ENCODE results near the gene MAPKBP1.

MAPKBP1 gene

DNA sequence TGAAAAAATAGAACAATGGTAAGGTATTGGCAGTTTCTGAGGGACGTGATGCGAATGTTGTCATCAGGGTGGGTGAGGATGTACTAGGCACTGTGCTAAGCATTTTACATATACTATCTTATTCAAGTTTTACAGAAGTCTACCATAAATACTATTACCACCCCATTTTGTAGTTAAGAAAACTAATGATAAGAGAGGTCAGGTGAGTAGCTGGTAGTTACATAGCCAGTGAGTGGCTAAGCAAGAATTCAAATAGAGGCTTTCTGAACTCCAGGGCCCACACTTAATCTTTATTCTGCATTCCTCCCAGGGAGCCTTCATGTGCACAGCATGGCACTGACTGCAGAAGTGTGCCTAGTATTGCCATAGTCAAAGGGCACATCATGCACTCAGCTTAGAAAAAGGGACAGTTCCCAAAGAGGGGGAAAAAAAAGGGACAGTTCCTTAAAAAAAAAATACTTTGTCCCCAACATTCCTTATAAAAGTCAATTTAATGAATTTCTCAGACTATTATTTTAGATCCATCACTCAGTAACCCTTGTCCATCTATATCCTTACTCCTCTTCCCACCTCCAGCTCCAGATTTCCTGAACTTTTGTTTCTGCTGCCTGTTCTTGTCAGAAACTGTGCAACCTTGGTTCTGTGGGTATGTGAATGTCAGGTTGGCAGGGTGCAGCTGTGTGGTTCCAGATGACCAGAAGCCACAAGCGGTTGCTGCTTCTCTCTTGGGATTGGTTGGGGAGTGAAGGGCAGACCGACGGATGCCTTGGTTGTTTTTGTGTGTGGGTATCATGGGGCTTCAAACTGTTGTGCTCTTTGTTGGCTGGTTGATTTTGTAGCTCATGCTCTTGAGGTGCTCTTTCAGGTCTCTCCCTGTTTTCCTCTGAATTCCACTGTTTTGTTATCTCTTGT lies 8.3 kb downstream of the MAPKBP1 start:
- no peak overlapping the region for H3K9ac ChIP-seq (ENCODE audit: low read length in 2 of 2)
- H3K4me3 ChIP-seq (ENCODE audit: low read length in 2 of 2): no peak overlapping the region
- H3K4me1 ChIP-seq (ENCODE audit: control insufficient read depth, insufficient read depth, low read length): peaks cover 12% of the 10 kb centered on the region
- no peaks in the 10 kb centered on the region for H3K36me3 ChIP-seq (ENCODE audit: control insufficient read depth in 2 of 2, insufficient read depth in 2 of 2, low read length in 2 of 2)
- no peaks in the 10 kb centered on the region for H3K27me3 ChIP-seq (ENCODE audit: control insufficient read depth in 1 of 2, insufficient read depth in 2 of 2, low read length in 2 of 2)
- H3K9me3 ChIP-seq (ENCODE audit: control insufficient read depth in 2 of 2, low read length in 2 of 2): no peaks in the 10 kb centered on the region
- no peak overlapping the region for H3K27ac ChIP-seq (ENCODE audit: low read length)

DNA sequence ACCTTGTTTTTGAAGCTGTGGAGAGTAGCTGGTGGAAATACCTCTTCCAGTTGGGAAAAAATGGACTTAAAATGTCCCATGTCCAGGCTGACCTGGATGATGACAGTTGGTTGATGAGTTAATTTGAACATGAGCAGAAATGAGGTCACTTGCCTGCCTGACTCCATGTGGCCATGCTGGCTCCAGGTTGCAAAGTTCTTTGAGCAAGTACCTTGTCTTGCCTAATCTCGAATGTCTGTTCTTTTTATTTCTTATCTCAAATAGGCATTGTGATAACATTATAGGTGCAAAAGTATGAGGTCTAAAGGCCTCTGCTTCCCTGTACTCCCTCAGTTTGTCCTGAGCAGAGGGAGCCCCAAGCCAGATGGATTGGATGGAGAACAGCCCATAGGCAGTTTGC lies 9.0 kb downstream of the MAPKBP1 start:
- no peak overlapping the region for H3K9ac ChIP-seq (ENCODE audit: low read length in 2 of 2)
- no peak overlapping the region for H3K4me3 ChIP-seq (ENCODE audit: low read length in 2 of 2)
- H3K4me1 ChIP-seq (ENCODE audit: control insufficient read depth, insufficient read depth, low read length): peaks cover 12% of the 10 kb centered on the region
- no peaks in the 10 kb centered on the region for H3K9me3 ChIP-seq (ENCODE audit: control insufficient read depth in 2 of 2, low read length in 2 of 2)
- no peaks in the 10 kb centered on the region for H3K36me3 ChIP-seq (ENCODE audit: control insufficient read depth in 2 of 2, insufficient read depth in 2 of 2, low read length in 2 of 2)
- H3K27me3 ChIP-seq (ENCODE audit: control insufficient read depth in 1 of 2, insufficient read depth in 2 of 2, low read length in 2 of 2): no peaks in the 10 kb centered on the region
- no peak overlapping the region for H3K27ac ChIP-seq (ENCODE audit: low read length)

DNA sequence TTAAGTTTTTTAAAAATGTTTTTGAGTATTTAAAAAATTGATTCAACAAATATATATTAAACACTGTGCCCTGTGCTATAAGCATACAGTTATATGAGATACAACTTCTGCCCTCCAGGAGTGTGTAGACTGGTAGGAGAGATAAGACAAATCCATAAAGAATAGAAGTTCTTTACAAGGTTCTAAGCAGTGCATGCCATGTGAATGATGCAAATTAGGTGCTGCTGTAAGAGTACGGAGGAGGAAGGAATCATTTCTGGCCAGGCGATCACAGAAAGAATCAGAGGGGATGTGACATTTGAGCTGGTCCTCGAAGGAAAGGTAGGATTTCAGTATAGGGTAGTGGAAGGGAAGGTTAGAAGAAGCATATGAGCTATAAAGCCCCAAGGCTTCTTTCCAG lies 14.0 kb downstream of the MAPKBP1 start:
- H3K9me3 ChIP-seq (ENCODE audit: control insufficient read depth in 2 of 2, low read length in 2 of 2): no peaks in the 10 kb centered on the region
- no peak overlapping the region for H3K4me3 ChIP-seq (ENCODE audit: low read length in 2 of 2)
- H3K36me3 ChIP-seq (ENCODE audit: control insufficient read depth in 2 of 2, insufficient read depth in 2 of 2, low read length in 2 of 2): no peaks in the 10 kb centered on the region
- no peak overlapping the region for H3K9ac ChIP-seq (ENCODE audit: low read length in 2 of 2)
- H3K27me3 ChIP-seq (ENCODE audit: control insufficient read depth in 1 of 2, insufficient read depth in 2 of 2, low read length in 2 of 2): no peaks in the 10 kb centered on the region
- peaks cover 32% of the 10 kb centered on the region for H3K4me1 ChIP-seq (ENCODE audit: control insufficient read depth, insufficient read depth, low read length)
- no peak overlapping the region for H3K27ac ChIP-seq (ENCODE audit: low read length)

DNA sequence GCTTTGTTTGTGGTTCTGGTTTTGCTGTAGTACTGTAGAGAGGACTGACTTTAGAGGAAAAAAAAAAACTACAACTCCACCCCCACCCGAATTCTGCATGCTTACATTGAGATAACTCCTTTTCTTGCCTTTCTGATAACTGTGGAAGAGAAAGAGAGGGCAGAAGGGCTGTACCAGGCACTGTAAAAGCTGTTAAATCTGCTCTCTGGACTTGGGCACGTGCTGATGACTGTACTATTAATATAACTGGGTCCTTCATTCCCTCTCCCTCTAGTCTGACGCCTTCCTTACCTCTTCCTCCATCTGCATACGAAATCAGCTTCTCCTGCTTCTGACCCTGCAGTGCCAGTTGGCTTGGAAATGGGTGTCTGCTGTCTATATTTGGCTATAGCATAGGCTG lies 15.0 kb downstream of the MAPKBP1 start:
- Histone ChIP-seq H3K36me3 (ENCODE audit: control insufficient read depth in 2 of 2, insufficient read depth in 2 of 2, low read length in 2 of 2) (no peaks in the 10 kb centered on the region), H3K9me3 (ENCODE audit: control insufficient read depth in 2 of 2, low read length in 2 of 2) (no peaks in the 10 kb centered on the region), H3K27ac (ENCODE audit: low read length) (no peak overlapping the region), H3K9ac (ENCODE audit: low read length in 2 of 2) (no peak overlapping the region), H3K4me1 (ENCODE audit: control insufficient read depth, insufficient read depth, low read length) (peaks cover 32% of the 10 kb centered on the region), H3K27me3 (ENCODE audit: control insufficient read depth in 1 of 2, insufficient read depth in 2 of 2, low read length in 2 of 2) (no peaks in the 10 kb centered on the region), H3K4me3 (ENCODE audit: low read length in 2 of 2) (no peak overlapping the region)

DNA sequence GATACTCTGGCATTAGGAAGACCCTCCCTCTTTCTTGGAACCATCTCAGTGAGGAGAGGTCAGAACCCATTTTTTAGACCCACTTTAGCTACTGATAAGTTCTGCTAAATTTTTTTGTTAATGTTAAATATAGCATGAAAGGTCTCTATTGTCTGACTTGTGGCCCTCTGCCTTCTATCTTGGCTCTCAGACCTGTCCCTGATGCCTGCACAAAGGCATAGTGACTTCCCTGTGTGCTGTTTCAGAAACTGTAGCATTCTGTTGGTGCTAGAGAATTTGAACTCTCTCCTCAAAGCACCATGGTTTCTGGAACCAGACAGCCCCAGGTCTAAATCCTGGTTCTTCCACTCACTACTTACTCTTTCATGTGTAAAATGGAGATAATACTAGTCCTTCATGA lies 15.4 kb downstream of the MAPKBP1 start:
- no peak overlapping the region for H3K4me3 ChIP-seq (ENCODE audit: low read length in 2 of 2)
- no peak overlapping the region for H3K9ac ChIP-seq (ENCODE audit: low read length in 2 of 2)
- no peaks in the 10 kb centered on the region for H3K36me3 ChIP-seq (ENCODE audit: control insufficient read depth in 2 of 2, insufficient read depth in 2 of 2, low read length in 2 of 2)
- peaks cover 32% of the 10 kb centered on the region for H3K4me1 ChIP-seq (ENCODE audit: control insufficient read depth, insufficient read depth, low read length)
- no peaks in the 10 kb centered on the region for H3K9me3 ChIP-seq (ENCODE audit: control insufficient read depth in 2 of 2, low read length in 2 of 2)
- no peak overlapping the region for H3K27ac ChIP-seq (ENCODE audit: low read length)
- no peaks in the 10 kb centered on the region for H3K27me3 ChIP-seq (ENCODE audit: control insufficient read depth in 1 of 2, insufficient read depth in 2 of 2, low read length in 2 of 2)

DNA sequence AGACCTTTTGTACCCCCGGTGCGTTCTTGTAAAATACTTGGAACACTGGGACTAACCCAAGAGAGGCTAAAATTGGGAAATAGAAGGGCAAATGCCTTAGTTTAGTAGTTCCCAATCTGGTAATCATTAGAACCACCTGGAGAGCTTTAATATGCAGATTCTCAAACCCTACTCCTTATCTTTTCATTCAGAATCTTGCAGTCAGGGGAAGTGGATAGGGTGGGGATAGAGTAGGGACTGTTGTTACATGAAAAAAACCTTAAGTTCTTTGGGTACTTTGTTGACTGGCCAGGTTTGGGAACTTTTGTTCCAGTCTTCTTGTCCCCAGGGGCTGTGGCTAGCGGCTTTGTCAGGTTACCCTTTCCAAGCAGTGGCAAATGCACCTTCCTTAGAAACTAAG lies 15.9 kb downstream of the MAPKBP1 start:
- Histone ChIP-seq H3K4me1 (ENCODE audit: control insufficient read depth, insufficient read depth, low read length) (peaks cover 32% of the 10 kb centered on the region), H3K27ac (ENCODE audit: low read length) (no peak overlapping the region), H3K9ac (ENCODE audit: low read length in 2 of 2) (peak overlapping the region in 1 of 2 donors; percentile 13), H3K4me3 (ENCODE audit: low read length in 2 of 2) (no peak overlapping the region), H3K36me3 (ENCODE audit: control insufficient read depth in 2 of 2, insufficient read depth in 2 of 2, low read length in 2 of 2) (no peaks in the 10 kb centered on the region), H3K27me3 (ENCODE audit: control insufficient read depth in 1 of 2, insufficient read depth in 2 of 2, low read length in 2 of 2) (no peaks in the 10 kb centered on the region), H3K9me3 (ENCODE audit: control insufficient read depth in 2 of 2, low read length in 2 of 2) (no peaks in the 10 kb centered on the region)

DNA sequence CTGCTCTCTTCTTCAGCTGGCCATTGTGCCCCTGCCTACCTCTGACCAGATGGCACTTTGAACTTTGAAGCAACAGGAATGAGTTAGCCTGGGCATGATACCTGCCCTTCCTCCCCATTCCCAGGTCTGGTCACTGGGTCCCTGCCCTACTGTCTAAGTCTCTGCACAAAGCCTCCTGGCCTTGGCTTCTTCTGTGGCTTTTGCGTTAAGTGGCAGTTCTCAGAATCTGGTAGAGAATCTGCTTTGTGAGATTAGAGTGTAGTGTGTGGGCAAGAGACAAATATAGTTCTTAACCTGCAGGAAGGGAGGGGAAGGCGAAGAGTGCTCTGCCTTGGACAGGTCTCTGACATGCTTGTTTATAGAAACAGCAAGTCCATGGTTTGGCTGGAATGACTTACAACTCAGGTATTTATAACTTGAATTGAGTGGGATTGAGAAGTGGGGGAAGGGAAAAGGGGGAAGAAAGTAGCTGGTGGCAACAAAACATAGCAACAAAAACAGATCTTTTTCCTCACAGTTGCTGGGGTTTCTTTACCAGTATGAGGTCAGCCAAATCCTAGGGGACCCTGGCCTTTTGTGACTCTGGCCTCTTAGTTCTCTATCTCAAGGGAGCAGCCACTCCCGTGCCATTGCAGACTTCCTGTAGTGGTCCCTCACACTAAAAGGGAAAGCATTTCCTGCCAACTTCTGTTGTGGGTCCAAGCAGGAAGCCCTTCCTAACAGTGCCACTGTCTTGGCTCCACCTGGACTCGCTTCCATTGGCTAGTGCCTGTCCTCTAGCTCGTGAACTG lies 16.7 kb downstream of the MAPKBP1 start:
- H3K36me3 ChIP-seq (ENCODE audit: control insufficient read depth in 2 of 2, insufficient read depth in 2 of 2, low read length in 2 of 2): no peaks in the 10 kb centered on the region
- H3K9ac ChIP-seq (ENCODE audit: low read length in 2 of 2): no peak overlapping the region
- no peaks in the 10 kb centered on the region for H3K27me3 ChIP-seq (ENCODE audit: control insufficient read depth in 1 of 2, insufficient read depth in 2 of 2, low read length in 2 of 2)
- H3K4me3 ChIP-seq (ENCODE audit: low read length in 2 of 2): peak overlapping the region; percentile 24 to 29
- H3K9me3 ChIP-seq (ENCODE audit: control insufficient read depth in 2 of 2, low read length in 2 of 2): no peaks in the 10 kb centered on the region
- H3K27ac ChIP-seq (ENCODE audit: low read length): peak overlapping the region; percentile 60
- H3K4me1 ChIP-seq (ENCODE audit: control insufficient read depth, insufficient read depth, low read length): peaks cover 35% of the 10 kb centered on the region

DNA sequence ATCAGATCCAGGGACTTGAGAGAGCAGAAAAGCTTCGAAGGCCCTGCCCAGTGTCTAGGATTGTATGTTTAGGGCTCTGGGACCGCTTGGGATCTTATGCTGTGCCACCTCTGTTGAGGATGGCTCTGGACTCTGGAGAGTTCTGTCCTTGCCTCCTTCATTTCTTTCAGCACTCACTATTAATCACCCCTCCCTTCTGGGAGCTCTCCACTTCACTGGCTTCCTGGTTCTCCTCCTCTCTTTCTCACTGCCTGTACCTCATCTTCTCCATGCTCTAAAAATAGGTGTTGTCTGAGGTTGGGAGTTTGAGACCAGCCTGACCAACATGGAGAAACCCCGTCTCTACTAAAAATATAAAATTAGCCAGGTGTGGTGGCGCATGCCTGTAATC lies 17.3 kb downstream of the MAPKBP1 start:
- H3K27ac ChIP-seq (ENCODE audit: low read length): peak overlapping the region; percentile 60
- H3K9me3 ChIP-seq (ENCODE audit: control insufficient read depth in 2 of 2, low read length in 2 of 2): no peaks in the 10 kb centered on the region
- peaks cover 41% of the 10 kb centered on the region for H3K4me1 ChIP-seq (ENCODE audit: control insufficient read depth, insufficient read depth, low read length)
- H3K27me3 ChIP-seq (ENCODE audit: control insufficient read depth in 1 of 2, insufficient read depth in 2 of 2, low read length in 2 of 2): no peaks in the 10 kb centered on the region
- H3K9ac ChIP-seq (ENCODE audit: low read length in 2 of 2): no peak overlapping the region
- no peak overlapping the region for H3K4me3 ChIP-seq (ENCODE audit: low read length in 2 of 2)
- no peaks in the 10 kb centered on the region for H3K36me3 ChIP-seq (ENCODE audit: control insufficient read depth in 2 of 2, insufficient read depth in 2 of 2, low read length in 2 of 2)

DNA sequence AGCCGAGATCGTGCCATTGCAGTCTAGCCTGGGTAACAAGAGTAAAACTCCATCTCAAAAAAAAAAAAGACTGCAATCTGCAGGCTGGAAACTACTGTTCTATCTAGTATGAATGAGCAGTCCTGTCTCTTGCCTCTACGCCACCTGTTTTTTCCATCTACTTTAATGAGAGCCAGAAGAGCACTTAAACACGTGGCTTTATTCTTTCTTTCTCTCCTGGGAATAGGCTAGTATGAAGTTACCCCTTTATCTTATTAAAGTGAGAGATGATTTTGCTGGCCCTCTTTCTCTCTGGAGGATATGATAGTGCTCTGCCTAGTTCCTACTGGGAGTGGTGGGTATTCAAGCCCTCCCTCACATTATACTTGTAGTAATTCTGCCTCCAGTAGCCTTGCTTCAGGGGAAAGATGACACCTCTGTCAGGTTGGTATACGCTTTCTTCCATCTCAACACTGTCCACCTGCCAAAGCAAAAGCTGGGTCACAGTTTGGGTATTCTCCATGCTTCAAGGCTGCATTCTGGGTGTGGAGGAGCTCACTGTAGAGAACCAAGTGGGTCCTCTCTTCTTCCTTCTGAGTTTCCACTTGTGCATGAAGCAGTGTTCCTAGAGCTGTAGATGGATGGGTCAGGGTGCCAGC lies 17.8 kb downstream of the MAPKBP1 start:
- Histone ChIP-seq H3K4me1 (ENCODE audit: control insufficient read depth, insufficient read depth, low read length) (peaks cover 45% of the 10 kb centered on the region), H3K36me3 (ENCODE audit: control insufficient read depth in 2 of 2, insufficient read depth in 2 of 2, low read length in 2 of 2) (no peaks in the 10 kb centered on the region), H3K4me3 (ENCODE audit: low read length in 2 of 2) (no peak overlapping the region), H3K9ac (ENCODE audit: low read length in 2 of 2) (no peak overlapping the region), H3K27ac (ENCODE audit: low read length) (no peak overlapping the region), H3K27me3 (ENCODE audit: control insufficient read depth in 1 of 2, insufficient read depth in 2 of 2, low read length in 2 of 2) (no peaks in the 10 kb centered on the region), H3K9me3 (ENCODE audit: control insufficient read depth in 2 of 2, low read length in 2 of 2) (no peaks in the 10 kb centered on the region)

DNA sequence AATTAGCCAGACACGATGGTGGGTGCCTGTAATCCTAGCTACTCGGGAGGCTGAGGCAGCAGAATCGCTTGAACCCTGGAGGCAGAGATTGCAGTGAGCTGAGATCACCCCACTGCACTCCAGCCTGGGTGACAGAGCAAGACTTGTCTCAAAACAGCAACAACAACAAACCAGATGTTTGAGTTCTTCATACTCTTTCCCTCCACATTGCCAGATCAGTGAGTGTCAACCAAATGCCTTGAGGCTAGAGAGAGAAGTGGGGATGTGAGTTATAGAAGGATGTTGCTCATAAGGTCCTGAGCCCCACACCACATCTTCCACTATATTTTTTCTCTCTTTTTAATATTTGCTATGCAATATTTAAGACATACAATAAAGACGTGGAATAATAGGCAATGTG lies 19.8 kb downstream of the MAPKBP1 start:
- Histone ChIP-seq H3K27ac (ENCODE audit: low read length) (no peak overlapping the region), H3K9ac (ENCODE audit: low read length in 2 of 2) (no peak overlapping the region), H3K4me3 (ENCODE audit: low read length in 2 of 2) (no peak overlapping the region), H3K27me3 (ENCODE audit: control insufficient read depth in 1 of 2, insufficient read depth in 2 of 2, low read length in 2 of 2) (no peaks in the 10 kb centered on the region), H3K36me3 (ENCODE audit: control insufficient read depth in 2 of 2, insufficient read depth in 2 of 2, low read length in 2 of 2) (no peaks in the 10 kb centered on the region), H3K4me1 (ENCODE audit: control insufficient read depth, insufficient read depth, low read length) (peaks cover 47% of the 10 kb centered on the region), H3K9me3 (ENCODE audit: control insufficient read depth in 2 of 2, low read length in 2 of 2) (no peaks in the 10 kb centered on the region)
